Measurements from ENCODE around the gene DCTD.

The DCTD gene

GRCh38 chr4:182925855-182926254, 8.7 kb upstream of the DCTD start:
- TF ChIP-seq REST (IDR thresholded peaks at IDR 0.05; ENCODE audit: insufficient read depth in 1 of 2, low read depth in 2 of 2, low read length in 2 of 2) (no peak), POLR2AphosphoS5 (IDR thresholded peaks at IDR 0.05; ENCODE audit: low read depth, low read length) (no peak), SIN3A (IDR thresholded peaks at IDR 0.05; ENCODE audit: borderline replicate concordance, insufficient read depth, low read length) (no peak), TAF1 (IDR thresholded peaks at IDR 0.05; ENCODE audit: borderline replicate concordance, insufficient read depth, low read length) (no peak), FOXP2 (optimal IDR thresholded peaks at IDR 0.05; ENCODE audit: borderline replicate concordance, extremely low read depth, extremely low read length, insufficient read depth) (no peak)

- TF ChIP-seq TAF1 (IDR thresholded peaks at IDR 0.05; ENCODE audit: borderline replicate concordance, insufficient read depth, low read length) = no peak
- no peak for TF ChIP-seq SIN3A (IDR thresholded peaks at IDR 0.05; ENCODE audit: borderline replicate concordance, insufficient read depth, low read length)
- TF ChIP-seq REST (IDR thresholded peaks at IDR 0.05; ENCODE audit: insufficient read depth in 1 of 2, low read depth in 2 of 2, low read length in 2 of 2) = no peak
- peak; percentile 13 for TF ChIP-seq FOXP2 (optimal IDR thresholded peaks at IDR 0.05; ENCODE audit: borderline replicate concordance, extremely low read depth, extremely low read length, insufficient read depth)
- TF ChIP-seq POLR2AphosphoS5 (IDR thresholded peaks at IDR 0.05; ENCODE audit: low read depth, low read length) = no peak
These were observed 8.1 kb upstream of the DCTD start for GRCh38 chr4:182925298-182925757.

- TF ChIP-seq FOXP2 (optimal IDR thresholded peaks at IDR 0.05; ENCODE audit: borderline replicate concordance, extremely low read depth, extremely low read length, insufficient read depth) = no peak
- TF ChIP-seq SIN3A (IDR thresholded peaks at IDR 0.05; ENCODE audit: borderline replicate concordance, insufficient read depth, low read length) = no peak
- no peak for TF ChIP-seq POLR2AphosphoS5 (IDR thresholded peaks at IDR 0.05; ENCODE audit: low read depth, low read length)
- TF ChIP-seq TAF1 (IDR thresholded peaks at IDR 0.05; ENCODE audit: borderline replicate concordance, insufficient read depth, low read length) = no peak
- TF ChIP-seq REST (IDR thresholded peaks at IDR 0.05; ENCODE audit: insufficient read depth in 1 of 2, low read depth in 2 of 2, low read length in 2 of 2) = no peak
These were observed 7.3 kb upstream of the DCTD start for GRCh38 chr4:182924497-182924896.

GRCh38 chr4:182923796-182924340, 6.7 kb upstream of the DCTD start:
- TF ChIP-seq REST (IDR thresholded peaks at IDR 0.05; ENCODE audit: insufficient read depth in 1 of 2, low read depth in 2 of 2, low read length in 2 of 2) (no peak), FOXP2 (optimal IDR thresholded peaks at IDR 0.05; ENCODE audit: borderline replicate concordance, extremely low read depth, extremely low read length, insufficient read depth) (no peak), POLR2AphosphoS5 (IDR thresholded peaks at IDR 0.05; ENCODE audit: low read depth, low read length) (no peak), TAF1 (IDR thresholded peaks at IDR 0.05; ENCODE audit: borderline replicate concordance, insufficient read depth, low read length) (no peak), SIN3A (IDR thresholded peaks at IDR 0.05; ENCODE audit: borderline replicate concordance, insufficient read depth, low read length) (no peak)
